ENCODE measurements around the gene FAM83C. TPM values are rescaled to one million over a fixed set of nuclear protein-coding genes. Genes with fewer than 3 reads are reported as not detected.

FAM83C gene
- total RNA-seq, 4 donors from 2014 or later, result 29.5 to 55.3 (median 38.2) TPM

GRCh38 chr20:35298264-35298663 is 6.0 kb upstream of the FAM83C start:
- H3K9me3 ChIP-seq, result no peaks in the 10 kb centered on the region
- peaks cover 0 to 15% (median 0%) of the 10 kb centered on the region in 4 donors for H3K27me3 ChIP-seq
- H3K27ac ChIP-seq, result no peak overlapping the region
- intact Hi-C loops (cut with DNase I), result no loop called here
- no peak overlapping the region for H3K4me3 ChIP-seq
- TF ChIP-seq POLR2A (IDR thresholded peaks at IDR 0.05) (no peak), CTCF (IDR thresholded peaks at IDR 0.05) (no peak)
- DNase-seq, result no peak
- WGBS, 2 donors, result 60 to 74% methylated on average over 5 of the region's 5 CpGs
- no peaks in the 10 kb centered on the region for H3K36me3 ChIP-seq
- H3K4me1 ChIP-seq, result peaks cover 0 to 46% (median 13%) of the 10 kb centered on the region in 3 donors

DNA sequence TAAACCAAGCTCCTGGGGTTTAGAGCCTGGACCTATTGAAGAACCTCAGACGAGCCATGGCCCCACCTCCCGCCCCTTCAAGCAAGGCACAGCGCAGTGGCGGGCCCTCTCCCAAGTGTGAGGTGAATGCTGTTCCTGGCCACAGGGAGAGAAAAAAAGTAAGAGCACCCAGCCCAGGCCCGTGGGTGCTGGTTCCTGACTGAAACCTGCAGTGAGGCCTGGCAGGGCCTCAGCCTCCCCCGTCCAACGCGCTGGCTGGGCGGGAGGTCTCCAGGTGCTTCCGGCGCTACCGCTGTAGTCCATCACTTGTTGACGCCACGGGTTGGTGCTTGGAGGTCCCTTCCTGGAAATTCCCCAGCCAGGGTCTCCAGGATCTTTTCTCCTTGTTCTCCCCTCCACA is 5.5 kb upstream of the FAM83C start:
- H3K9me3 ChIP-seq, result no peaks in the 10 kb centered on the region
- peak overlapping the region in 1 of 4 donors; percentile 19 for H3K27ac ChIP-seq
- H3K4me3 ChIP-seq, result no peak overlapping the region
- H3K27me3 ChIP-seq, result peaks cover 0 to 20% (median 0%) of the 10 kb centered on the region in 4 donors
- no peak for DNase-seq
- intact Hi-C loops (cut with DNase I), result no loop called here
- TF ChIP-seq POLR2A (IDR thresholded peaks at IDR 0.05), result no peak
- TF ChIP-seq CTCF (IDR thresholded peaks at IDR 0.05), result no peak
- H3K36me3 ChIP-seq, result no peaks in the 10 kb centered on the region
- peaks cover 2 to 50% (median 13%) of the 10 kb centered on the region in 3 donors for H3K4me1 ChIP-seq
- 78 to 88% methylated on average over 5 of the region's 14 CpGs for WGBS, 2 donors

GRCh38 chr20:35297155-35297554 is 4.9 kb upstream of the FAM83C start:
- WGBS, 2 donors, result 54 to 68% methylated on average over 4 to 8 of the region's 8 CpGs
- no peak overlapping the region for H3K4me3 ChIP-seq
- TF ChIP-seq POLR2A (IDR thresholded peaks at IDR 0.05), result no peak
- no peak for TF ChIP-seq CTCF (IDR thresholded peaks at IDR 0.05)
- H3K9me3 ChIP-seq, result no peaks in the 10 kb centered on the region
- H3K27ac ChIP-seq, result peak overlapping the region in 1 of 4 donors; percentile 19
- peaks cover 0 to 25% (median 0%) of the 10 kb centered on the region in 4 donors for H3K27me3 ChIP-seq
- H3K4me1 ChIP-seq, result peaks cover 5 to 51% (median 13%) of the 10 kb centered on the region in 3 donors
- H3K36me3 ChIP-seq, result no peaks in the 10 kb centered on the region
- intact Hi-C loops (cut with DNase I), result no loop called here
- DNase-seq, result no peak

DNA sequence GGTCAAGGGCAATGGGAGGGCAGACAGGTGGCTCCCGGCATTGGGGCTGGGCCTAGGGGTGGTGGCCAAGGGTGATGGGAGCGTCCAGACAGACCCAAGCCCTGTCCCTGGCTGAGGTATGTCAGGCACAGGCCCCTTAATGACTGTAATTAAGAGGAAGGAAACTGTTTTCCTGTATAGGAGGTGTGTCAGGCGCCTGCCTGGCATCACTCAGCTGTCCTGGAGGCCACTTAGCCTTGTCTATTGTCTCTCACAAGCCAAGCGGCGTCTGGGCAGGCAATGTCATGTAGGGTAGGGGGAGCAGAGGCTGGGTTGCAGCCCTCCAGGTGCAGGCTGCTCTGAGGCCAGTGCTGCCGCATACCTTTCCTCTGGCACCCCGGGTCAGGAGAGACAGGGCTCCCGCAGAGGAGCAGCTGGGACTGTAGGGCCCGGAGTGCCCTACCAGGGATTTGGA is 3.9 kb upstream of the FAM83C start:
- 65 to 70% methylated on average over 5 to 7 of the region's 9 CpGs for WGBS, 2 donors
- Histone ChIP-seq H3K27ac (peak overlapping the region in 1 of 4 donors; percentile 16), H3K9me3 (no peaks in the 10 kb centered on the region), H3K4me3 (no peak overlapping the region), H3K4me1 (peaks cover 5 to 57% (median 13%) of the 10 kb centered on the region in 3 donors), H3K27me3 (peaks cover 0 to 29% (median 0%) of the 10 kb centered on the region in 4 donors), H3K36me3 (no peaks in the 10 kb centered on the region)
- TF ChIP-seq POLR2A (IDR thresholded peaks at IDR 0.05), result no peak
- DNase-seq, result no peak
- intact Hi-C loops (cut with DNase I), result no loop called here

GRCh38 chr20:35295674-35296073 is 3.4 kb upstream of the FAM83C start:
- 72 to 75% methylated on average over 8 of the region's 8 CpGs for WGBS, 2 donors
- H3K4me1 ChIP-seq, result peaks cover 5 to 61% (median 13%) of the 10 kb centered on the region in 3 donors
- H3K9me3 ChIP-seq, result no peaks in the 10 kb centered on the region
- DNase-seq, result no peak
- H3K36me3 ChIP-seq, result no peaks in the 10 kb centered on the region
- intact Hi-C loops (cut with DNase I), result no loop called here
- no peak overlapping the region for H3K27ac ChIP-seq
- H3K4me3 ChIP-seq, result no peak overlapping the region
- TF ChIP-seq CTCF (IDR thresholded peaks at IDR 0.05) (no peak), POLR2A (IDR thresholded peaks at IDR 0.05) (no peak)
- H3K27me3 ChIP-seq, result peaks cover 0 to 29% (median 0%) of the 10 kb centered on the region in 4 donors

DNA sequence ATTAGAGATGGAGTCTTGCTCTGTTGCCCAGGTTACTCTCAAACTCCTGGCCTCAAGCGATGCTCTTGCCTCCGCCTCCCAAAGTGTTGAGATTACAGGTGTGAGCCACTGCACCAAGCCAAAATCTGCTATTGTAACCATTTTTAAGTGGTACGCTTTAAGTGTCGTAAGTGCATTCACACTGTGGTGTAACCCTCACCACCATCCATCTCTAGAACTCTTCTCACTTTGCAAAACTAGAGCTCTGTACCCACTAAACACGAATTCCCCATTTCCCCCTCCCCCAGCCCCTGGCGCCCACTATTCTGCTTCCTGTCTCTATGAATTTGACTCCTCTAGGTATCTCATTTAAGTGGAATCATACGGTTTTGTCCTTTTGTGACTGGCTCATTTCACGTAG is 2.8 kb upstream of the FAM83C start:
- Histone ChIP-seq H3K36me3 (no peaks in the 10 kb centered on the region), H3K4me3 (no peak overlapping the region), H3K9me3 (no peaks in the 10 kb centered on the region), H3K27ac (no peak overlapping the region), H3K27me3 (peaks cover 0 to 29% (median 0%) of the 10 kb centered on the region in 4 donors), H3K4me1 (peaks cover 5 to 67% (median 13%) of the 10 kb centered on the region in 3 donors)
- no peak for DNase-seq
- WGBS, 2 donors, result 78 to 79% methylated on average over 8 of the region's 8 CpGs
- TF ChIP-seq POLR2A (IDR thresholded peaks at IDR 0.05) (no peak), CTCF (IDR thresholded peaks at IDR 0.05) (no peak)
- intact Hi-C loops (cut with DNase I), result no loop called here
